ENCODE measurements around the gene PYGO2.
A peak's percentile ranks its signal among the peaks of the same experiment; 100 is the strongest.

Gene PYGO2

GRCh38 chr1:154998818-154999570, 37.4 kb upstream of the PYGO2 start:
- TF ChIP-seq CTCF (IDR thresholded peaks at IDR 0.05), result peak; percentile 69

GRCh38 chr1:154998201-154998780, 36.7 kb upstream of the PYGO2 start:
- 0 out of 2 replicates have a peak, but pooled peaks have one; percentile 11 for TF ChIP-seq CTCF (IDR thresholded peaks at IDR 0.05)

GRCh38 chr1:154996966-154997701, 35.6 kb upstream of the PYGO2 start:
- TF ChIP-seq CTCF (IDR thresholded peaks at IDR 0.05), result no peak

GRCh38 chr1:154995301-154995983, 33.9 kb upstream of the PYGO2 start:
- peak; percentile 56; the same call in 1 of the 2 replicates for TF ChIP-seq CTCF (IDR thresholded peaks at IDR 0.05)

GRCh38 chr1:154994591-154994990, 33.0 kb upstream of the PYGO2 start:
- no peak for TF ChIP-seq CTCF (IDR thresholded peaks at IDR 0.05)

DNA sequence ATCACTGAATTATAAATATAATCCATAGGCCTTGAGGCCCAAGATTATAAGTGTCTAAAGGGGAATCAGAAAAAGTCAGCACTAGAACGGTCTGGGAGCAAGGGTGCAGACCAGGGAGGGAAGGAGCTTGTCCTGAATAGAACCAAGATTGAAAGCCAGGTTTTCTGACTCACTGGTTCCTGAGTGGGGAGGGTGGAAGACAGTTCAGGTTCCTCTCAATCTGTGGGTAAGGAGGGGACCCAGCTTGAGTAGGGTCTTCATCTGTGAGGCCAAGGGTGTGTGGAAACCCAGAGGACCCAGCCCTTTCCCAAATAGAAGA, 32.6 kb upstream of the PYGO2 start:
- no peak for TF ChIP-seq CTCF (IDR thresholded peaks at IDR 0.05)

- TF ChIP-seq CTCF (IDR thresholded peaks at IDR 0.05), result no peak
Measured at GRCh38 chr1:154993572-154994268, 32.1 kb upstream of the PYGO2 start, which contains the start of gene LENEP. LENEP (plus strand) TSS chr1:154993586; CDS start chr1:154993608, 22 bp downstream.

All from LNCAP (cell line).